Measurements from ENCODE around the gene LRP3.

Gene LRP3

GRCh38 chr19:33245948-33246708 lies 52.0 kb downstream of the LRP3 start:
- in situ Hi-C loops (cut with HindIII; ENCODE audit: low pct_unique_long_range_greater_than_20kb, low sequenced_read_pairs), result no loop called here
- no peak for TF ChIP-seq JUND (IDR thresholded peaks at IDR 0.05; ENCODE audit: low read depth)
- DNase-seq (ENCODE audit: low read depth in 1 of 2, low spot score in 1 of 2), result no peak

- no peak for TF ChIP-seq JUND (IDR thresholded peaks at IDR 0.05; ENCODE audit: low read depth)
- DNase-seq (ENCODE audit: low read depth in 1 of 2, low spot score in 1 of 2), result no peak
- in situ Hi-C loops (cut with HindIII; ENCODE audit: low pct_unique_long_range_greater_than_20kb, low sequenced_read_pairs), result no loop called here
These were observed 52.7 kb downstream of the LRP3 start for GRCh38 chr19:33246709-33247440.

- in situ Hi-C loops (cut with HindIII; ENCODE audit: low pct_unique_long_range_greater_than_20kb, low sequenced_read_pairs), result no loop called here
- DNase-seq (ENCODE audit: low read depth in 1 of 2, low spot score in 1 of 2), result no peak
- no peak for TF ChIP-seq JUND (IDR thresholded peaks at IDR 0.05; ENCODE audit: low read depth)
These were observed 53.3 kb downstream of the LRP3 start for GRCh38 chr19:33247441-33247819.

- in situ Hi-C loops (cut with HindIII; ENCODE audit: low pct_unique_long_range_greater_than_20kb, low sequenced_read_pairs), result no loop called here
- no peak for DNase-seq (ENCODE audit: low read depth in 1 of 2, low spot score in 1 of 2)
- TF ChIP-seq JUND (IDR thresholded peaks at IDR 0.05; ENCODE audit: low read depth), result no peak
These were observed 54.0 kb downstream of the LRP3 start for GRCh38 chr19:33248104-33248503.

- in situ Hi-C loops (cut with HindIII; ENCODE audit: low pct_unique_long_range_greater_than_20kb, low sequenced_read_pairs), result no loop called here
These were observed 54.4 kb downstream of the LRP3 start for GRCh38 chr19:33248553-33248953.

GRCh38 chr19:33248954-33249613 lies 55.0 kb downstream of the LRP3 start:
- no peak for TF ChIP-seq JUND (IDR thresholded peaks at IDR 0.05; ENCODE audit: low read depth)
- in situ Hi-C loops (cut with HindIII; ENCODE audit: low pct_unique_long_range_greater_than_20kb, low sequenced_read_pairs), result no loop called here
- peak in 1 of 2 experiments; percentile 35 for DNase-seq (ENCODE audit: low read depth in 1 of 2, low spot score in 1 of 2)

More at GRCh38 chr19:33248553-33248953, 54.4 kb downstream of the LRP3 start:
- no peak for DNase-seq (ENCODE audit: low read depth in 1 of 2, low spot score in 1 of 2)
- no peak for TF ChIP-seq JUND (IDR thresholded peaks at IDR 0.05; ENCODE audit: low read depth)

GRCh38 chr19:33249740-33250366 lies 55.7 kb downstream of the LRP3 start:
- no peak for DNase-seq (ENCODE audit: low read depth in 1 of 2, low spot score in 1 of 2)
- TF ChIP-seq JUND (IDR thresholded peaks at IDR 0.05; ENCODE audit: low read depth), result no peak
- in situ Hi-C loops (cut with HindIII; ENCODE audit: low pct_unique_long_range_greater_than_20kb, low sequenced_read_pairs), result no loop called here

- DNase-seq (ENCODE audit: low read depth in 1 of 2, low spot score in 1 of 2), result no peak
- TF ChIP-seq JUND (IDR thresholded peaks at IDR 0.05; ENCODE audit: low read depth), result no peak
- in situ Hi-C loops (cut with HindIII; ENCODE audit: low pct_unique_long_range_greater_than_20kb, low sequenced_read_pairs), result no loop called here
These were observed 56.4 kb downstream of the LRP3 start for GRCh38 chr19:33250500-33250899.

- TF ChIP-seq JUND (IDR thresholded peaks at IDR 0.05; ENCODE audit: low read depth), result no peak
- DNase-seq (ENCODE audit: low read depth in 1 of 2, low spot score in 1 of 2), result no peak
- in situ Hi-C loops (cut with HindIII; ENCODE audit: low pct_unique_long_range_greater_than_20kb, low sequenced_read_pairs), result no loop called here
These were observed 56.9 kb downstream of the LRP3 start for GRCh38 chr19:33251076-33251475.

- TF ChIP-seq JUND (IDR thresholded peaks at IDR 0.05; ENCODE audit: low read depth), result no peak
- in situ Hi-C loops (cut with HindIII; ENCODE audit: low pct_unique_long_range_greater_than_20kb, low sequenced_read_pairs), result no loop called here
- no peak for DNase-seq (ENCODE audit: low read depth in 1 of 2, low spot score in 1 of 2)
These were observed 57.5 kb downstream of the LRP3 start for GRCh38 chr19:33251526-33252090.

- TF ChIP-seq JUND (IDR thresholded peaks at IDR 0.05; ENCODE audit: low read depth), result no peak
- in situ Hi-C loops (cut with HindIII; ENCODE audit: low pct_unique_long_range_greater_than_20kb, low sequenced_read_pairs), result no loop called here
- no peak for DNase-seq (ENCODE audit: low read depth in 1 of 2, low spot score in 1 of 2)
These were observed 58.4 kb downstream of the LRP3 start for GRCh38 chr19:33252418-33252962.

GRCh38 chr19:33252971-33253370 lies 58.8 kb downstream of the LRP3 start:
- in situ Hi-C loops (cut with HindIII; ENCODE audit: low pct_unique_long_range_greater_than_20kb, low sequenced_read_pairs), result no loop called here
- TF ChIP-seq JUND (IDR thresholded peaks at IDR 0.05; ENCODE audit: low read depth), result no peak
- DNase-seq (ENCODE audit: low read depth in 1 of 2, low spot score in 1 of 2), result no peak

Measured in T47D (cell line).